ENCODE measurements around the gene WDR7. TPM values are rescaled to one million over a fixed set of nuclear protein-coding genes. Genes with fewer than 3 reads are reported as not detected.
"Not testable (repeated sequence)": the region's sequence is repeated elsewhere in the genome, so short reads cannot be mapped to it uniquely, and the experiment has no call there.

Gene WDR7
- total RNA-seq, 1 donor from 2014 or later: 12.8 TPM

DNA sequence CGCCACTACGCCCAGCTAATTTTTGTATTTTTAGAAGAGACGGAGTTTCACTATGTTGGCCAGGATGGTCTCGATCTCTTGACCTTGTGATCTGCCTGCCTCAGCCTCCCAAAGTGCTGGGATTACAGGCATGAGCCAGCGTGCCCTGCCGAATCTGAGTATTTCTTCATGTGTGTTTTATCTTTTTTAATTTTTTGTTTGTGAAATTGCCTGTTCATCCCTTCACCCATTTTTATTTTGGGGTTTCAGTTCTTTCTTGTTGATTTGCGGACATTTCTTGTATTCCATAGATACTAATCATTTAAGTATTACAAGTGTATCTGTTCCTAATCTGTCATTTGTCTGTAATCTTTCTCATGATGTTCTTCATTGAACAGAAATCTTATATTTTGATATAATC is 3.1 kb downstream of the WDR7 start:
- not testable (repeated sequence) for ATAC-seq

DNA sequence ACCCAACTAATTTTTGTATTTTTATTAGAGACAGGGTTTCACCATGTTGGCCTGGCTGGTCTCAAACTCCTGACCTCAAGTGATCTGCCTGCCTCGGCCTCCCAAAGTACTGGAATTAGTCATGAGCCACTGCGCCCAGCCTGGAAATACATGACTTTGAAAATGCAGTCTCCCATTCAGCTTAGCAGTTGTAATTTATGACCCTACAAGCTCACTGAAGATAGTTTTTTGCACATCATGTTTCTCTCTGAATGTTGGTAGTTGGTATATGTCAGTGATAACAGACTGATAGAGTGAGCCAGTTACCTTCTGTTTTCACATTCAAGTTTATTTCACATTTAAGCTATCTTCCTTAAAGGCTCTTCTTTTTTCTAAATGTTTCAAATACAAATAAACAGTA is 7.1 kb downstream of the WDR7 start:
- ATAC-seq: no peak

DNA sequence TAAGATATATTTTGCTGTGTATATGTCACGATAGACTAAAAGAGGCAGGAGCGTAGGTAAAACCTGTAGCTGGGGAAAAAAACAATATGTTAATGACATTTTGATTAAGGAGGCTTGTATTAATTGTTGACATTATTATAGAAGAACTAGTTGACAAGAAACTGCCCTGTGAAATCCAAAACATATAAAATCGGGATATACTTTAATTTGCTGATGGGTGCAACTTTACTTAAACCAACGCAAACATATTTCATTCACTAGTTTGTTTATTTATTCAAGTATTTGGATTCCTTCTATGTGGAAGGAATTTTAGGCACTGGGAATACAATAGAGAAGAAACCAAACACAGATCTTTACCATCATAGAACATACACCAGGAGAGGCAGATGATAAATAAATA is 8.0 kb downstream of the WDR7 start:
- no peak for ATAC-seq

DNA sequence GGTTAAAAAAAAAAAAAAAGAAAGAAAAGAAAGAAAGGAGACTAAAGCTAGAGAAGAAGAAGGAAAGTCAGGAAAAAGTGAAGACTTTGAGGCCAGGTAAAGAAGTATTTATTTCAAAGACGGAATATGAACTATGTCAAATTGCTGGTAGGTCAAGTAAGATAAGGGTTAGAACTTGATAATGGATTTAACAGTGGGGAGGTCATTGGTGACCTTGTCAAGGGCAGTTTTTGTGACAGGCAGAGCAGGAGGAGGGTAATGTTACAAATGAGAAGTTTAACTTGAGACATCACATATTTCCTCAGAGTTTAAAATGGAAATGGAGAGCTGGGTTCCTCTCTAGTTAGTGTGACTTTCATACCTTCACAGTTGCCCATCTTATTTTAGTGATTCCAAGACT is 9.5 kb downstream of the WDR7 start:
- ATAC-seq: no peak

DNA sequence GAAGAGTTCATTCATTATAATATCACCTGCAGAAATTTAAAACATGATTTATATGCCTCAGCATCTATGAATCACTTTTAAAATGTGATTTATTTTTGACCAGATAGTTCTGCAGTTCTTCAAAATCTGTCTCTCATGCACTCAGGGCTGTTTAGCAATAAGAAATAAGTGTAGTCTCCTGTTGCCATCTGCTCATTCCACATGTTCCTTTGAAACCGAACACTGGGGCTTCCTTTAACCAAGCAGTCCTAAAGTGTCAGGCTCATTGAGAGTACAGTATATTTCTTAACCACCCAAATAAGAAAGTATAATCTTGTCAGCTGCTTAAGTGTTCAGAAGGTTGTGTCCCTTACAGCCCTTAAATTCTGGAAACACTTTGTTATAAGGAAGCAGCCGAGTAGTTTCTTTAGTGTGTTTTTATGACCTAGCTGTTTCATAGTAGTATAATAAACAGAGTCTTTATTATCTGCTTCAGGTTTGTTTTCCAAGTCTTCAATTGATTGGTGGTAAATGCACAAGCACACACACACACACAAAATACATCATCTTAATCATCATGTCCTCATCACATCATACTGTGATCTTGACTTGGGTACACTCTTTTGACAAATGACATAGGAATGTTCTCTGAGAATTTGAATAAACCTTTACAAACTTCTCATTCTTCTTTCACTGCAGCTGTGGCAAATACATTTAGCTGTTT is 10.4 kb downstream of the WDR7 start:
- ATAC-seq: no peak

DNA sequence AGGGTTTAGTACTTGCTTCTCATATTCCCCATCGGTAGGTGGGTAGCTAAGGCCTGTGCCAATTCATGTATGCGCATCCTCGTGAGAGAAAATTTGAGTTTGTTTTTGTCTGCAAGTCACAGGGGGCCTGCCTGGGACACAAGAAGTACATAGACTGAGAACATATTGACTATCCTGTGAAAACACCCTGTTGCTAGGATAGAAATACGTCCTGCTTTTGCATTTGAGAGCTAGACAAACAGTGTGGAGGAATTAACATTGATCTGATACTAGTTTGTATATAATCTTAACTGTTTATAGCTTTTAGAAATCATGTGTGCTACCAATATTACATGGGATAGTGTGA is 10.9 kb downstream of the WDR7 start:
- no peak for ATAC-seq

DNA sequence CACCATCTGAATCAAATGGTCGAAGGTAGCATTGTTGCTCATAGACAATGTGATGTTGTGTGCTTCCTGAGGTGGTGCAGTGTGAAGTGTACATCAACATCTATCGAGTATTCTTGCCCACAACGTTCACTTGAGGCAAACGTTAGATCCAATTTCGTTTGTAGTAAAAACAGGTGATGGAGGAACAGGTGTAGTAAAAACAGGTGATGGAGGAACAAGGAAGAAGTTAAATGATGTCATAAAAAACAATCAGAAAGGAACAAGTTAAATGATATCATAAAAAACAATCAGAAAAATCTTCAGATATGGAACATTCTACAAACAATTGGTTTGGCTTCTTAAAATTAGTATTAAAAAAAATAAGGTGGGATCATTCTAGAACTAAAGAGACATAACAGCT is 11.3 kb downstream of the WDR7 start:
- ATAC-seq: no peak

DNA sequence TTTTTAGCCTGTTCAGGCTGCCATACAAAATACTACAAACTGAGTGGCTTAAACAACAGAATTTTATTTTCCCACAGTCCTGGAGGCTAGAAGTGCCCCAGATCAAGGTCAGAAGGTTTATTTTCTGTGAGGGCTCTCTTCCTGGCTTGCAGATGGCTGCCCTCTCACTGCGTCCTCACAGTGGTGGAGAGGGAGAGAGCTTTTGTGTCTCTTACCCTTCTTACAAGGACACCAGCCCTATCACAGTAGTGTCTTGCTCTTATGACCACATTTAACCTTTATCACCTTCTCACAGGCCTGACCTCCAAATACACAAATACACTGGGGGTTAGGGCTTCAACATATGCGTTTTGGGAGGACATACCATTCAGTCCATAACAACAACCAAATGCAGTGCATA is 11.7 kb downstream of the WDR7 start:
- ATAC-seq: no peak

DNA sequence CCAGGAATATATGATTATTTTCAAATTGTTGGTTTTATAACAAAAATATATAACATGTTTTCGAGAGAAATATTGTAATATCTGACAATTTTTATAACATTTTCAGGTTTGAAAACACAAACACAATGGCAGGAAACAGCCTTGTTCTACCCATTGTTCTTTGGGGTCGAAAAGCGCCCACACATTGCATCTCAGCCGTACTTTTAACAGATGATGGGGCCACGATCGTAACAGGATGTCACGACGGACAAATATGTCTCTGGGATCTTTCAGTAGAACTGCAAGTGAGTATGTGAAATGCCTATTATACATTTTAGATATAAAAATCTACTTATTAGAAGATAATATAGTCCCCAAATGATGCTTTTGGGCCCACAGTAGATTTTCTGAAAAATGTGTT is 21.2 kb downstream of the WDR7 start:
- ATAC-seq: no peak

DNA sequence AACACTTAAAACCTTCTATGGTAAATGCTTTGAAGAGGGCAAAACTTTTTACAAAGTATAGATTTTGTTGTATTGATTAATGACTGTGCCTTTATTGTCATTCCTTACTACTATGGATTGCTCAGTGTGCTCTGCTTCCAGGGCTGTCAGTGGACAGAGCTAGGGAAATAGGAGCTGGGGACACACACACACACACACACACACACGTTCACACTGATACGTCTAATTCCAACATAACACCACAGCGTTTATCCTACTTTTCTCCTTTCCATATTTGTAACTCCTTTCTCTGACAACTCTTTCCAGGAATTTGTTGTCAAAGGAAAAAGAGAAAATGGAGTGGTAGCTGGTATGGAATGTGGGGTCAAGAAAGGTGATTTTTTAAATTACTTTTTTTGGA is 21.8 kb downstream of the WDR7 start:
- ATAC-seq: no peak

DNA sequence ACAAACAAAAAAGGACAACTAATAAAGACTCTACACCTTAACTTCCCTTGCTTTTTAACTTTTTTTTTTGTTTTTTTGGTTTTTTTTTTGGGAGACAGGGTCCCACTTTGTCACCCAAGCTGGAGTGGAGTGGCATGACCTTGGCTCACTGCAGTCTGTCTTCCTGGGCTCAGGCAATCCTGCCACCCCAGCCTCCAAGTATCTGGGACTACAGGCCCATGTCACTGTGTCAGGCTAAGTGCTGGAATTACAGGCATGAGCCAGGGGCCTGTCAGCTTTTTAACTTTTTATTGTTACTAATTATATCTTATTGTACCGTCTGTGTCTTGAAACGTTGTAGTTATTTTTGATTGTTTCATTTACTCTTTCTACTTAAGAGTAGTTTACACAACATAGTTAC is 25.5 kb downstream of the WDR7 start:
- no peak for ATAC-seq

DNA sequence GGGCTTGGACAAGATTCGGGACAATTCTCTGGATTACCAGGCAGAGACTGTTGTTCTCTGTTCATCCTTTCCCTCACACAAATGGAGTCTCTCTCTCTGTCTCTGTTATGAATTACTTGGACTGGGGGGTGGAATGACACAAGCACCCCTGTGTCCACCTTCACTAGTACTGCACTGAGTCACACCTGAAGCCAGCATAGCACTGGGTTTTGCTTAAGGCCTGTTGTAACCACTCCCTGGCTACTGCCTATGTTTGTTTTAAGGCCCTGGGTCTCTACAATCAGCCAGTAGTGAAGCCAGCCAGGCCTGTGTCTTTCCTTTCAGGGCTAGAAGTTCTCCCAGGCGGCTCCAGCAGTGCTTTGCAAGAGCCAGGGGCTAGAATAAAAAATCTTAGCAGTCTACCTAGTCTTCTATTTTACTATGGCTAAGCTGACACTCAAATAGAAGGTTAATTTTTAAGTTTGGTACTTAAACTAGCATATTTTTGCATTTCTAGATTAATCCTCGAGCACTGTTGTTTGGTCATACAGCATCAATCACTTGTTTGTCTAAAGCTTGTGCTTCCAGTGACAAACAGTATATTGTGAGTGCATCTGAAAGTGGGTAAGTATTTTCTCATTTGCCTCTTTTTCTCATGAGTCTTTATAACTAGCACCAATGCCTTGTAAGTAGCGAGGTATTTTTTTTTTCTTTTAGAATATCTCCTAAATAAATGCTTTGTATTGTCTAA is 27.8 kb downstream of the WDR7 start:
- ATAC-seq: no peak

DNA sequence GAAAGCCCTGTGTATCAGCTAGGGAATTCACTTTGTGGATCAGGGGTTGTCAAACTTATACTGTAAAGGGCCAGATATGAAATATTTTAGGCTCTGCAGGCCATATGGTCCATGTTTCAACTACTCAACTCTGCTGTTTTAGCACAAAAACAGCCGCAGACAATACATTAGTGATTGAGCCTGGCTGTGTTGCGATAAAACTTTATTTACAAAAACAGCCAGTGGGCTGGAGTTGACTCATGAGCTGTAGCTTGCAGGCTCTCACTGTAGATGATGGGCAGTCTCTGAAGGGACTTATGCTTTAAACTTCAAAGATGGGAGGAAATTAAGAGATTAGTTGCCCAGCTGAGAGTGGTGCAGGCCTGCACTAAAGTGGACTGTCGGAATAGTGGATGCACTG is 33.1 kb downstream of the WDR7 start:
- ATAC-seq: no peak

DNA sequence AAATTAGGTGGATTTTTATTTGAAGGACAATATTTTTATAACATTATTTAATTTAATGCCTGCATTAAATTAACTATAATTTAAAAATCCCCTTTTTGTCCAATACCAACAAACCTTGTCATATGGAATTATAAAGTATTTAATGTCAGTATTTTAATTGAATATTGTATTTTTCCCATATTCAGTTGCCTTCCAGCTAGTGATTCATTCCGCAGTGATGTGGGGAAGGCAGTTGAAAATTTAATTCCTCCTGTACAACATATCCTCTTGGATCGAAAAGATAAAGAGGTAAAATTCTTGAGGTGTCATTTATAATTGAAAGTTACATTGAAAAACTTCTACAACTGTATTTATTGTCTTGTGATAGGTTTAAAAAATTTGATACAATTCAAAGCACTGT is 40.4 kb downstream of the WDR7 start:
- no peak for ATAC-seq

DNA sequence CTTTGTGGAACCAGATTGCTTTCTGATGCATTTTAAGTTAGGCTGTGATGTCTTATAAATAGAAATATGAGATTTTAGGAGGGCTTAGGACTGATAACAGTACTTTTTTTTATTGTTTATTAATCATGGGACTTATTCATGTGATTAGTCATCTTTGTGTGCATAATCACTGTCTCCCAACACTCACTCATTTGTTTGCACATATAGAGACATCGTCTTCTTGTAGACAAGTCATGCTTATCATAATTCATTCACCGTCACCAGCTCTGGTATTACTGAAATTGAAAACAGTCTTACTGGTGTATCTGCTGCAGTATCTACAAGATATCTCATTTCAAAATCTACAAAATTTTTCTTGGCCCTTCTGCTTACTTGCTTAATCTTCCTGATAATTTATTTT is 45.8 kb downstream of the WDR7 start:
- no peak for ATAC-seq

DNA sequence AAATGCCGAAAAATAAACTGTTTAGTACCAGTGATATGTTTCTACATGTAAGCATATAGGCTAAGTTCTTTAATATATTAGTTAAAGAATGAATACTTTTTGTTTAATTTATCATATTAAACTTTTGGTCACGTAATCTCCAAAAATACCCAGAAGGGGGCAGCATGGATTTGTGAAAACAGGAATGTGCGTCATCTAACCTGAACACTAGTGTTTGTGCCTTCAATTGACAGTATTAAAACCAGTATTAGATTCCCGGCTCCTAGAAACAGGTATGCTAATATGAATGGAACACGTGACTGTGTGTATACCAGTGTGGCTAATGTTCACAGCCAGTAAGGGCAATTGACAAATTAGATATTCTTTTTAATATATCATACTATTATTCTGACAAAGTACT is 51.8 kb downstream of the WDR7 start:
- peak; percentile 49 for ATAC-seq

DNA sequence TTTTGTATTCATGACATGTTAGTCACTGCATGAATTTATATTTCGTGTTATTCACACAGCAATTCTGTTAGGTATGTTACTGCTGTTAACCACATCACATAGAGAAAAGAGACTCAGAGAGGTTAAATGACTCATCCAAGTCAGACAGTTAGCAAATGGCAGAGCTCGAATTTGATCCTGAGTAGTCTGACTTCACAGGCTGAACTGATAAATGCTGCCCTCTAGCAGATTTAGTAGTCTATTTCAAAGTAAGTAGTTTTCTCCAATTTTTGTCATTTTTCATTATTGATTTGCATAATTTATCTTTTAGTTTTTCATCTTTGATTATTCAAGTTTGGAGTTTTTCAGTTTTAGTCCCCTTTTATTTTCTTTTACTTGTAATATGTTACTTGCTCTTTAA is 58.3 kb downstream of the WDR7 start:
- peak; percentile 66 for ATAC-seq

DNA sequence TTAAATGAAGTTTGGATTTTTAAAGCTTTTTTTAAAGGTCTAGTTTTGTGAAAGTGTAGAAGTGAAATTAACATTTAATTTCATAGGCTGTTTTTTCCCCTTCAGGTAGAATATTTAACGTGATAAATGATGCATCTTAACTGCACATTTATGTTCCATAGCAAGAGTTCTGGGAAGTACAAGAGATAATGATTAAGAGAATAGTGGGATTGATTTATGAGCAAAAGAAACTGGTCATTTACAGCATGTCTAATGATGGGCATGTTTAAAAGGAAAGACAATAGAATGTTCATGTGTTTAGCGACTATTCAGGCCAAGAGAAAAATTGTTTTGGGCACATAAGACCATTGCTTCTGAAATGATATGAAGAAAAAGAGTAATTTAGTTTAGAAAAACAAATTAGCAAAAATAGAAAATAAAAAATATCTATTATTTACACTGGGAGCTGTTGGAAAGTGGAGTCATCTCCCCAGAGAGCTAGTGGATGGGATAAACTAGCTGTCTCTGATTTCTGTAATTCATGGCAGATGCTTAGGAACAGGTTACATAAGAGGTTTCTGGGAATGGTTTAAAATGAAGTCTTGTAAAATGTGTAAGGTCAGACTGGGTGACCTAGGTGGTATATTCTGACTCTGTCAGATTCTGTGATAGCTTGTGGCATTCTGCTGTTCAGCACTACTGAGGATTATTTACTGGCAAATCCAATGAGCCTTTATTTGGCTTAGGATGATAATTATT is 60.7 kb downstream of the WDR7 start:
- no peak for ATAC-seq

DNA sequence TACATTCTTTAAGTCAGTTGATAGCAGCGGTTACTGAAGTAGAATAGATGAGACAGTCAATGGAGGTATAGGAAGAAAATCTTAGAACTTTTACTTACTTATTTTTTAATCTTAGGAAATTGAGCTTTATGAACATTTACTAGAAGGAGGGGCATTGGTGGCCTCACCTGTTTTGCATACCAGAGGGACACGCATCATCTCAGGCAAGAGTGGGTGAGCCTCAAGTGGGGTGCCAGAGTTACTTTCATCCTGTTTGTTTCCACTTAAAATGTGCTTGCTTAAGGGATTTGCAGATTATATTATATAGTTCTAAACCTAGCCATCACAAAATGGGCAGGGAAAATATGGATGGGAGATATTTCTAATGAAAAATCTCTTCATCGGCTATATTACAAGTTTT is 61.6 kb downstream of the WDR7 start:
- no peak for ATAC-seq

DNA sequence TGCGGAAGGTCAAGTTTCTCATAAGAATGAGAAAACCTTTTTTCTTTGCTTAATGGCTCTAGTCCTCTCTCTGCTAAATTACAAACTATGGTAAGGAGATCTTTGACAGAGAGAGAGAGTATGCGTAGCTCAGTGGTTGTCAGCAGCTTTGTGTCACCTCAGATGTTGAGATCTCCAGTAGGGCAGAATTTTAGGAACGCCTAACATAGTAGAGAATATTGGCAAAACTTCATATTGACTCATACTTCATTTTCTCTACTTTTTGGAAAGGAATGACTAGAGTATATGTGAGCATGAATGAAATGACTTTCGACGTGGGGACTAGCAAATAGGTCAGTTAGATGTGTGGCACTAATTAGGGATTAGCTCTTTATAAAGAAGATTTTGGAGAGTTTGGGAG is 64.0 kb downstream of the WDR7 start:
- ATAC-seq: no peak

DNA sequence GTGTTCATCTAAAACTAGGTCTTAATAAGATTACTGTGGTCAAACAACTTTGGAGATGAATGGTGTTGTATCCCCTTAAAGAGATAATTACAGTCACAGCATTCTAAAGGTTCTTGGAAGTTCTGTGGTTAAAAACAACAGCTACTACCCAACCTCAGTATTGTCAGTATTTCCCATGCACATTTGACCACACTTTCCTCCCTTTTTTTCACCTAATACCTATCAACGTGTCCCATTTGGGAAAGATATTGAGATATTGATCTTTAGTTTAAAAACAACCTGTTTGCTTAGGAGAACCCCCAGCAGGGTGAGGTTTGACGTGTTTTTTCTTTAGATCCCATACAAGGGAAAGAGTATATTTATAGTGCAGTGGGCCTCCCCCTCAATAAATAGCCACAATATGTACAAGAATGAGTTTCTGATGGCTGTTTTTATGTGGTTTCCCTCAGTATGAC is 65.6 kb downstream of the WDR7 start:
- ATAC-seq: no peak

DNA sequence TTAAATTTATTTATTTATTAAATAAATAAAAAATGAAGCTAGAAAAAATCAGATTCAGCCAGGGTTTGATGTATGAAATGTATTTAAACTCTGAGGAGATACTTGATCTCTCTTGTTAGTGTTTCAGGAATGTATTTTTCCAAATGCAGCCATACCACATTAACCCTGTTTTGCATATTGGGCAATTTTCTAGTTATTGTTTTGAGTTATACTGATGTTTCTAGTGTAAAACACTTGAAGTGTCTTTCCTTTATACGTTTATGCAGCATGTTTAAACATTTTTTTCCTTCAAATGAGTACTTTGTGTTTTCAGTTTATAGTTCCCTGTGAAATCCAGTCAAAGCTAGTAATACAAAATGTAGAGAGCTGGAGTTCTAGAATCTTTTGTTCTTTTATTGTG is 69.9 kb downstream of the WDR7 start:
- no peak for ATAC-seq

DNA sequence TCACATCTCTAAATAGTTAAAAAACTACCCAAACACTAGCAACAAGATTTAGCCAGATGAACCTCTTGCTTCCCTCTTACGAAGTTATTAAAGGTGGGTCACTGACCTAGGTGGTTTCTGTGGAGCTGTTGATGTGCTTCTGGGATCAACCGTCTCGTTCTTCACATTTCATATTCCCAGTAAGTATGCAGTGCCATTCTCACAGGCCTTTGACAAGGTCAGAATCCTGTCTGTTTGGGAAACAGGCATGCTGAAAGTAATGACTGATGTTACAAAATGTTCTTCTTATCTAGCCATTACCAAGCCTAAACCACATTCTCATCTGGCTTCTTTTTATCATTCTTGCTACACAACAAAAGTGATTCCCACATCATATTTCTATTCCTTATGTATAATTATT is 70.3 kb downstream of the WDR7 start:
- no peak for ATAC-seq

DNA sequence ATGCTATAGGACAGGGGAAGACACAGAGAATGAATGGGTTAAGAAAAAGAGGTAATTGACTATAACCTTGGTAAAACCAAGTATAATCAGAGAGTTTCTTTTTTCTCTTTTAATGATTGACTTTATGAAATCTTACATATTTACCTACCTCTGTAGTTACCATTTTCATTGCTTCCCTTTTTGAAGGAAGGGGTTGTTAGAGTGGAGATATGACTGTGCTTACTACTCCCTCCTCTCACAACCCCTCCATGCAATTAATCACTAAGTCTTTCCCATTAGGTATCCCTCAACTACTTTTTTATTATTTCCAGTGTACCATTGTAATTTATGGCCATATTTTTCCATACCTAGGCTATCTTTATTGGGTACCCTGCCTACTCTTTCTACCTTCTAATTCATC is 71.4 kb downstream of the WDR7 start:
- ATAC-seq: no peak

All from esophagus mucosa (tissue), 1 donor.